HG03457 (cell line): Measurements from ENCODE around the gene DNAJC11.

ENCODE experiments used
- ATAC-seq: cut with Tn5 transposase; IDR thresholded peaks from one replicate; pipeline ENCODE4 v1.9.1; 2021; ENCODE audit warnings: moderate number of reproducible peaks; ENCODE audit not compliant: unreplicated experiment

Gene DNAJC11

GRCh38 chr1:6627031-6627430 is 74.6 kb downstream of the DNAJC11 start:
- no peak for ATAC-seq

GRCh38 chr1:6625584-6626149 is 75.9 kb downstream of the DNAJC11 start:
- ATAC-seq: no peak

- ATAC-seq: no peak
These were observed 76.7 kb downstream of the DNAJC11 start, which contains the start of gene THAP3 for GRCh38 chr1:6624710-6625583. Gene THAP3, plus strand, starts transcription at chr1:6624868. Its CDS starts 351 bp downstream, at chr1:6625219.

- no peak for ATAC-seq
These were observed 78.2 kb downstream of the DNAJC11 start for GRCh38 chr1:6623269-6623965.

GRCh38 chr1:6622396-6623152 is 79.0 kb downstream of the DNAJC11 start:
- no peak for ATAC-seq

GRCh38 chr1:6621429-6622391 is 79.9 kb downstream of the DNAJC11 start:
- no peak for ATAC-seq

GRCh38 chr1:6619045-6619444 is 82.6 kb downstream of the DNAJC11 start:
- ATAC-seq: no peak

GRCh38 chr1:6614929-6615785 is 86.5 kb downstream of the DNAJC11 start:
- no peak for ATAC-seq

- no peak for ATAC-seq
These were observed 87.3 kb downstream of the DNAJC11 start for GRCh38 chr1:6614019-6614928.

GRCh38 chr1:6613361-6614018 is 88.1 kb downstream of the DNAJC11 start, which contains the start of gene PHF13:
Gene PHF13, plus strand, starts transcription at chr1:6613731. Its CDS starts 336 bp downstream, at chr1:6614067.
- peak; percentile 90 for ATAC-seq

GRCh38 chr1:6612641-6613360 is 88.8 kb downstream of the DNAJC11 start:
- peak; percentile 17 for ATAC-seq

GRCh38 chr1:6603915-6604558 is 97.6 kb downstream of the DNAJC11 start:
- no peak for ATAC-seq

- peak; percentile 22 for ATAC-seq
These were observed 98.2 kb downstream of the DNAJC11 start for GRCh38 chr1:6603238-6603914.

GRCh38 chr1:6602669-6603237 is 98.9 kb downstream of the DNAJC11 start, which contains the start of gene KLHL21:
Gene KLHL21, minus strand, starts transcription at chr1:6602869. Its CDS starts 52 bp downstream, at chr1:6602817.
- peak; percentile 40 for ATAC-seq
